GM19463 (cell line): ENCODE measurements around the gene ZBTB7C.
A peak's percentile ranks its signal among the peaks of the same experiment; 100 is the strongest.
"Not testable (repeated sequence)": the region's sequence is repeated elsewhere in the genome, so short reads cannot be mapped to it uniquely, and the experiment has no call there.

Experiments
- ATAC-seq: cut with Tn5 transposase; IDR thresholded peaks from one replicate; pipeline ENCODE4 v1.9.1; 2021; ENCODE audit warnings: mild to moderate bottlenecking, moderate library complexity; ENCODE audit not compliant: unreplicated experiment

ZBTB7C gene

DNA sequence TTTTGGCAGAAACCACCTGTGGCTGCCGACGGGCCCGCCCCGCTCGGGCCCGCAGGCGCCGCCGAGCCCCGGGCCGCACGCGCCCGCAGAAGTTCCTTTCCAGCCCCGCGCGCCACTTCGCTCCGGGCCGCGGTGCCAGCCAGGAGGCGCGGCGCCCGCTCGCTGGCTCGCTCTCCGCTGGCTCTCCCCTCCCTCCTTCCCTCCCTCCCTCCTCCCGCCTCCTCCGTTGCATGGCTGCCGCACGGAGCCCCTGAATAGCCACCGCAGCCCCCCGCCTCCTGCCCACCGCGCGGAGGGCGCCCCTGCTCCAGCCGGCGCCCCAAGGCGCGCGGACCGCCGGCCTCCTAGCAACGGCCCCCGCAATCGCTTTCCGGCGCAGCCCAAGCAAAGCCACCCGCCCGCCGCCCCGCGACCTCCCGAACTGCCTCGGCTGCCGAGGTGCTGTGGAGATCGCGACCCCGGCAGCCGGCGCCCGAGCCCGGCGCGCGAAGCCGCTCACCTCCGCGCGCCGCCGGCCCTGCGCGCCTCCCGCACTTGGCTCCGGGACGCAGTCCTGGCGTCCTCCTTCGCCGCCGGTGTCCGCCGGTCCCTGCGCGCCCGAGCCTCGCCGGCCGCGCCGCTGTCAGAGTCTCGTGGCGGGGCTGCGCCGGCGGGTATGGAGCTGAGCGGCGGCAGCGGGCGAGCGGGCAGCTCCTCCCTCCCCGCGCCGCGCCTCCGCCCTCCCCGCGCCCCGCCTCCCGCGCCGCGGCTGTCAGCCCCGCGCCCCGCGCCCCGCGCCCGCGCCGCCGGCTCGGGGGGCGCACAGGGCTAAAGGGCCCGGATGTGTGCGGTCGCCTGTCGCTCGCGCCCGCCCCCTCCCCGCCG is at the start of gene ZBTB7C:
ZBTB7C (minus strand) TSS at position 657 of the 864 bp plus-strand sequence.
- ATAC-seq = peak; percentile 29

GRCh38 chr18:48456838-48457237 is 47.7 kb upstream of the ZBTB7C start:
- no peak for ATAC-seq

DNA sequence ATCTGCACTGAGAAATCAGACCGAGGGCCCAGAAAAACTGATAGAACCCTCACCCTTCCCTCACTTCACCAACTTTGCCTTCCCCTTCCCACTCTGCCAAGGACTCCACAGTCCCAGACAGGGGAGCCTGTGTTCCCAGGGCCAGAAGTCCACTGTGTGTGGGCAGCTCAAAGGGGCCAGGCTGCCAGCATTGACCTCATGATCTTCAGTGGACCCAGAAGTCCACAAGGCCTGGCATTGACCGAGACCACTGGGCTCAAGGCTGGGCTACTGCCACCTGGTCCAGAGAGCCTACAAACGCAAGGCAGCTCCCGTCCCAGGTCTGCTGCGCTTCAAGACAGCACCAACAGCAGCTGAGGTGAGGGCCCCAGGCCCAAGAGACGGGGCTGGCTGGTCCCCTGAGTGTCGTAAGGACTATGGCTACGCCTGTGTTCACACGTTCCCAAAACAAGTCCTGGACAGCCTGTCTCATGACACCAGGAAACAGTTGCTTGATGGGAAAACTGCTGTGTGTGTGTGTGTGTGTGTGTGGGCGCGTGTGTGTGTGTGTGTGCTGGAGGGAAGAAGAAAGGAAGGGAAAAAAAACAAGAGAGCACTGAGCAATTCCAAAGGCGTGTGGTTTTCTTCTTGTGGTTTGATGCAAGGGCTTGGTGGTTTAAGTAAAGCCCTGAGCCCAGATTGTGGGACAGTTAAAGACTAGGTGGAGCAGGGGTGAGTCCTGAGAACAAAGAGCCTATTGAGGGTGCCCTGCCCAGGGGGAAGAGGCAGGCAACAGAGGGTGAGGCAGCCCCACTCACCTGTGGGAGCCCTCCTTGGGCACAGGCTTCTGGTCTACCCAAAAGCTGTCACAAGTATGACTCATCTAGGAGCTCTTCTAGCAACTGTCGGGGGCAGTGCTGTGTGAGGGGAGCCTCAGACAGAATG is 46.6 kb upstream of the ZBTB7C start:
- ATAC-seq = no peak

GRCh38 chr18:48454261-48454757 is 45.1 kb upstream of the ZBTB7C start:
- no peak for ATAC-seq

GRCh38 chr18:48453330-48454066 is 44.3 kb upstream of the ZBTB7C start:
- no peak for ATAC-seq

GRCh38 chr18:48452861-48453323 is 43.7 kb upstream of the ZBTB7C start:
- ATAC-seq = no peak

DNA sequence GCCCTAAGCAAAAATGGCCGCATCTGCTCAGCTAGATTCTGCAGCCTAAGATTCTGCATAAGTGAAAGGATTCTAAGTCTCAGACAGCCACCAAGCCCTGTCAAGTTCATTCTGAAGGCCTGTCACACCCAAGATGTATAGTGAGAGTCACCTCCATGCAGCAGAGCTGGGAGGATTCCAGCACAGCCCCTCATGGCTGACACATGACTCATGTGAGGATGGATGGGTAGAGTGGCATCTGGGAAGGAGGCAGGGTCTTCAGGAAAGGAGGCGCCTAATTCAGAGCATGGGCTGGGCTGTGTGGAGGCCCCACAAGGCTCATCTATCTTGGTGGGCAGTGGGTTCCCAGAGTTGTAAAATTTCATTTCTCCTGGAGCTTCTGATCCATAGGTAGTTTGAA is 41.5 kb upstream of the ZBTB7C start:
- no peak for ATAC-seq

DNA sequence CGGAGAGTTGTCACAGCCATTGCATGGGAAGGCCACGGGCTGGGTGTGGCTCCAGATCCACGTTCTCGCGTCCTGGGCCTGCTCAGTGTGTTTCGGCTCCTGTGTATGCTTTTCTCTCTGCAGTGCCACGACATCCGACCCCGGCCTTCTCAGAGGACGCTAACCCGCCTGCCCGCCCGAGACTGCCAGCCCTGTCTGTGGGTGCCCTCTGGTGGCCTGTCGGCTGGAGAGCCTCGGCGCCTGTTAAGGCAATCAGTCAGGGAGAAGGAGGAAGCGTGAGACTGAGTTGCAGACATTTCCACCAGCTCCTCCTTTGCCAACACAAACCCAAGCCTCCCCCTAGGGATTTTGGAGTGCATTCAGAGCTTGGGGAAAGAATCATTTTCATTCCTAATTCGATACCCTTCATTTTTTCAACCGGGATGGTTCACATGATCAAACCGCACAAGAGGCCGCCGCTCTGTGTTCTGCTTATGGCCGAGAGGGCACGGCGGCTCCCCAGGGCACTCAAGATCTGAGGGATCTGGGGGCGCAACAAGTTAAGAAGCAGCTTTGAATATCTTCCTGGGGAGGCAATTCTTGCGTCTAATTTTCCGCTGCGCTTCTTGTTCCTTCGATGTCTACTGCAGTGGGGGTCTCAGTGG is 37.5 kb upstream of the ZBTB7C start:
- peak; percentile 65 for ATAC-seq

GRCh38 chr18:48445540-48445939 is 36.4 kb upstream of the ZBTB7C start:
- no peak for ATAC-seq

GRCh38 chr18:48442761-48443160 is 33.6 kb upstream of the ZBTB7C start:
- no peak for ATAC-seq

- ATAC-seq = no peak
Observed at GRCh38 chr18:48441405-48441881, 32.3 kb upstream of the ZBTB7C start.

DNA sequence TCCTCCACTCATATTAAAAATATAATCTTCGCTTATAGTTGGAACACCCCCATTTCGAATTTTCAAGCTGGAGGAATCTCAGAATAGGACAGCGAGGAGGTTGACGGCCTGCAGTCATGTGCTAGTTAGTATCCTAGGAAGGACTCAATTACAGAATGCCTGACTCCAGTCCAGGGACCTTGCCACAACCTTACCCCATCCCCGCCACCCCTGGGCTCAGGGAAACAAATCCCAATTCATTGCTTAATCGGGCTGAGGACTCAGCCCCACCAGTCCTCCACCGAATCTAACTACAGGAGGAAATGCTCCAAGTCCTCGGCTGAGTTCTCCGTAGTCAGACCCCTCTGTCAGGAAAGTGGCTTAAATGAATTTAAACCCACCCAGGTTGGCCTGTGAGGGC is 31.7 kb upstream of the ZBTB7C start:
- ATAC-seq = no peak

- no peak for ATAC-seq
Observed at GRCh38 chr18:48436907-48437306, 27.7 kb upstream of the ZBTB7C start.

GRCh38 chr18:48434382-48434781 is 25.2 kb upstream of the ZBTB7C start:
- not testable (repeated sequence) for ATAC-seq

DNA sequence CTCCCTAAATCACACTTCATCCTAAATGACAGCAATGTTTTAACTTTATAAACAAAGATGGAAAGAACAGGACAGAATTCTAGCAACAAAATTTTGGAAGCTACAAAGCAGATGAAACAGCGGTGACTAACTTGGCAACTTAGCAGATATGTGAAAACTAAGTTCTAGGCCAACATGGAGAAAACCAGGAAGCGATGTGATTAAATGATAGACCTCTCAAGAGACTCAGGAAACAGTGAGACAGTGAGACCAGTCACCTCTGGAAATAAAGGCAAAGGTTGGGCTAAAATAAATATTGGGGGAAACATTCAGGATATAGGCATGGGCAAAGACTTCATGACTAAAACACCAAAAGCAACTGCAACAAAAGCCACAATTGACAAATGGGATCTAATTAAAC is 24.4 kb upstream of the ZBTB7C start:
- ATAC-seq = no peak

DNA sequence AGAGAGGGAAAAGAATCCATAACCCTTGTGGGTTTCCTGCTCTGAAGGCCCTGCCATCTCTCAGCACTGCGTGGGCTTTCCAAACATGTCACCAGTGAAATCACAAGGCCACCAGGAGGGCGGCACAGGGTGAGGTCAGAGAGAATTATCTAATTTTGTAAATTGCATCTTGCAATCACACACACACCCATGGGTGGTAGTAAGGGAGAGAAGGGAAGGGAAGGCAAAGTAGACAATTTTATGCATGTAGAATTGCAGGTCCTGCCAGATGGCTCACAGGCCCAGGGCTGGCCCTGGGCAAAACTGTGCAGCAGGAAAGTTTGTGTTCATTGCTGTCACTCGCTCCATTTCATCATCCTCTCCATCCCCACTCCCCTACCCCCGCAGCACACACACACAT is 21.0 kb upstream of the ZBTB7C start:
- ATAC-seq = no peak

DNA sequence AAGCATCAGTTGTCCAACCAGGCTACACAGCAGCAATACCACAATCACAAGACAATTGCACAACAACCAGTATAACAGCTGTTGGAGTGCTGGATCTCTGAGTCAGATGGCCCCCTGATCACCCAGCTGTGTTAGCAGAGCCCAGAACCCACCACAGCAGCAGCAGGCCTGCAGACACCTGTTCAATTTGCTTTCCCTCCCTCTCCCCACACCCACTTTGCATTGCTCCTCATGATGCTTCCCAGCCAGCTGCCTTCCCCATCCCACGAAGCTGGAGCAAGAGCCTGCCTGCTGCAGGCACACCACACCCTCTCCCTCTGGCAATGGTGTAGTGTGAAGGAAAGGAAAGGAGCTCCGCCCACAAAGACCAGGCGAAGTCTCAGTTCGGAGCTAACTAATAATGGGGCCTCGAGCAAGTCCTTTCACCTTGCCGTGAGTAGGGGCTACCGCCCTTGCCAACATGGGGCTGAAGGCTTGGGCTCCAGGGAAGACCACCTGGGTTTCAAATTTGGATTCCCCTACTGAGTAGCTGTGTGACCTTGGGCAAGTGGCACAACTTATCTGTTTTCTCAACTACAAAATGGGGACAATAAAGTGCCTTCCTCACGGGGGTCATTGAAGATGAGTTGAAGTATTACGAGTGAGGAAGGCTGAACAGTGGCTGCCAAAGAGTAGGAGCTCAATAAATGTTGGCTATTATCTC is 19.4 kb upstream of the ZBTB7C start:
- ATAC-seq = no peak

GRCh38 chr18:48422947-48423378 is 13.8 kb upstream of the ZBTB7C start:
- ATAC-seq = no peak

DNA sequence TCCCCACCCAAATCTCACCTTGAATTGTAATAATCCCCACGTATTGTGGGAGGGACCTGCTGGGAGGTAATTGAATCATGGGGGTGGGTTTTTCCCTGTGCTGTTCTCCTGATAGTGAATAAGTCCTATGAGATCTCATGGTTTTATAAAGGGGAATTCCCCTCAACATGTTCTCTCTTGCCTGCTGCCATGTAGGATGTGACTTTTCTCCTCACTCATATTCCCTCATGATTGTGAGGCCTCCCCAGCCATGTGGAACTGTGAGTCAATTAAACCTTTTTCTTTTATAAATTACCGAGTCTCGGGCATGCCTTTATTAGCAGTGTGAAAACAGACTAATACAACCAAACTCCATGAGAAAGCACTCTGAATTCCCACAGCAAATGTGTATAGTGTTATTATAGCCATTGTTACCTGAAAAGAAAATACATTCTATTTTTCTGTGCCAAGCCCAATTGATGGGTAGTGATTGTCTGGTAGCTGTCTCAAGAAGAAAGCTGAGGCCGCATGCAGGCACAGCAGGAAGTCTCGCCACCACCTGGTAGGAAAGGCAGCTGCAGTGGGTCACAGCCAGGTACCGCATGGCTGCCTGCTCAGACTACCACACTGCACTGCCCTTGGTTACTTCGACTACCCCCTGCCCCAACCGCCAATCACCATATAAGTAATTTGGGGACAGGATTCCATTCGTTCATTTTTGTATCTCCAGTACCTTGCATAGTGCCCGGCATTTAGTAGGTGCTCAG is 10.3 kb upstream of the ZBTB7C start:
- ATAC-seq = no peak
